SK-N-SH (cell line): ENCODE results near the gene AQP3. TPM values are rescaled to one million over a fixed set of nuclear protein-coding genes. Genes with fewer than 3 reads are reported as not detected.

Experiments used
- CTCF ChIA-PET: fragments of 300-600, 350-600 bp; formaldehyde crosslinking; extraction: SDS; loops from one replicate; lab custom pipeline; 2021; lab: Yijun Ruan, JAX
- POLR2A ChIA-PET: fragments of 350-600 bp; sonication (Branson Sonifier 250); formaldehyde crosslinking; extraction: SDS; loops from one replicate; lab custom pipeline; 2020; ENCODE audit warnings: antibody characterized with exemption, inconsistent platforms; lab: Yijun Ruan, JAX
- DNase-seq: peaks from one replicate; pipeline ENCODE4 v3.0.0; 2012
- H2AFZ ChIP-seq: fragments of 200-600 bp; sonication (generic); 2 replicates; pipeline ENCODE4 v1.8.1; 2016; ENCODE audit warnings: antibody characterized with exemption, mild to moderate bottlenecking, low read depth
- H3F3A ChIP-seq: fragments of 200-600 bp; sonication (generic); replicated peaks from 2 replicates; pipeline ENCODE3; 2016; ENCODE audit warnings: antibody characterized with exemption, mild to moderate bottlenecking; ENCODE audit not compliant: insufficient read depth
- H3K27ac ChIP-seq, 2 experiments: fragments of 200-500 bp in 1 of 2; fragments of 200-600 bp in 1 of 2; sonication (Bioruptor generic) in 1 of 2; sonication (generic), shearing (Covaris generic) in 1 of 2; 2 replicates each; pipeline versions ENCODE4 v1.5.1 to v1.6.1; 2014 to 2016; ENCODE audit warnings: low read depth in 2 of 2, inconsistent platforms in 1 of 2, low read length in 1 of 2, mild to moderate bottlenecking in 1 of 2, mixed read lengths in 1 of 2
- H3K27me3 ChIP-seq: fragments of 200-600 bp; sonication (generic), shearing (Covaris generic); 2 replicates; pipeline ENCODE4 v1.6.1; 2016; ENCODE audit warnings: mixed run types; ENCODE audit not compliant: insufficient read depth
- H3K36me3 ChIP-seq, 2 experiments: fragments of 200-500 bp in 1 of 2; fragments of 200-600 bp in 1 of 2; sonication (Bioruptor generic) in 1 of 2; sonication (generic) in 1 of 2; replicated peaks in 1 of 2; 2 replicates each; pipeline versions ENCODE3 to v1.5.1; 2014 to 2016; ENCODE audit warnings: low read length in 1 of 2, mild to moderate bottlenecking in 1 of 2; ENCODE audit not compliant: insufficient read depth in 2 of 2, control insufficient read depth in 1 of 2
- H3K4me1 ChIP-seq, 2 experiments: fragments of 200-500 bp in 1 of 2; fragments of 200-600 bp in 1 of 2; sonication (Bioruptor generic) in 1 of 2; sonication (generic), shearing (Covaris generic) in 1 of 2; 2 replicates each; pipeline versions ENCODE4 v1.5.1 to v1.6.1; 2014 to 2016; ENCODE audit warnings: low read depth in 1 of 2, low read length in 1 of 2, mixed run types in 1 of 2; ENCODE audit not compliant: insufficient read depth in 2 of 2, control insufficient read depth in 1 of 2
- H3K4me2 ChIP-seq: fragments of 200-600 bp; sonication (generic), shearing (Covaris generic); 2 replicates; pipeline ENCODE4 v1.6.1; 2017; ENCODE audit warnings: mixed run types
- H3K4me3 ChIP-seq, 2 experiments: fragments of 200-500 bp in 1 of 2; fragments of 200-600 bp in 1 of 2; sonication (Bioruptor generic) in 1 of 2; sonication (generic), shearing (Covaris generic) in 1 of 2; 2 replicates each; pipeline versions ENCODE4 v1.5.1 to v1.8.1; 2014 to 2016; ENCODE audit warnings: low read depth in 2 of 2, inconsistent platforms in 1 of 2, low read length in 1 of 2, mild to moderate bottlenecking in 1 of 2, mixed read lengths in 1 of 2, moderate library complexity in 1 of 2
- H3K79me2 ChIP-seq: fragments of 200-600 bp; sonication (generic); 2 replicates; pipeline ENCODE4 v1.8.1; 2017; ENCODE audit warnings: mild to moderate bottlenecking; ENCODE audit not compliant: insufficient read depth
- H3K9ac ChIP-seq: fragments of 200-600 bp; sonication (generic); 2 replicates; pipeline ENCODE4 v1.6.1; 2017; ENCODE audit warnings: mixed run types
- H3K9me2 ChIP-seq: fragments of 200-600 bp; sonication (generic); 2 replicates; pipeline ENCODE4 v1.6.1; 2017; ENCODE audit warnings: mixed run types
- H3K9me3 ChIP-seq: fragments of 200-600 bp; sonication (generic); 2 replicates; pipeline ENCODE4 v1.6.1; 2017; ENCODE audit warnings: mixed run types, mild to moderate bottlenecking, moderate library complexity
- H4K20me1 ChIP-seq: fragments of 200-600 bp; sonication (generic); 2 replicates; pipeline ENCODE4 v1.6.1; 2017; ENCODE audit warnings: mild to moderate bottlenecking, mixed run types; ENCODE audit not compliant: insufficient read depth
- CHD2 ChIP-seq: fragments of 150-350 bp; IDR thresholded peaks from 2 replicates; pipeline ENCODE4 v1.6.1; 2018; ENCODE audit warnings: low read length; ENCODE audit not compliant: partially characterized antibody
- CTCF ChIP-seq: fragments of 200-600 bp; sonication (generic); IDR thresholded peaks from 2 replicates; pipeline ENCODE4 v1.6.1; 2017; ENCODE audit warnings: antibody characterized with exemption, mild to moderate bottlenecking, moderate library complexity
- EP300 ChIP-seq, 2 experiments: IDR thresholded peaks; 2 replicates each; pipeline versions ENCODE4 v1.4.0 to v1.6.1; 2012; ENCODE audit warnings: borderline replicate concordance in 1 of 2, low read depth in 1 of 2, low read length in 1 of 2
- EZH2phosphoT487 ChIP-seq: fragments of 200-600 bp; sonication (generic); IDR thresholded peaks from 2 replicates; pipeline ENCODE4 v1.6.1; 2017; ENCODE audit warnings: low read depth, mixed run types, mild to moderate bottlenecking, antibody characterized with exemption, moderate library complexity, borderline replicate concordance
- FOXJ3 ChIP-seq: sonication (generic); formaldehyde crosslinking; IDR thresholded peaks from 2 replicates; pipeline ENCODE4 v1.5.1; 2020; ENCODE audit warnings: mild to moderate bottlenecking, missing genetic modification reagents
- GABPA ChIP-seq: IDR thresholded peaks from 2 replicates; pipeline ENCODE4 v1.4.0; 2012; ENCODE audit warnings: low read depth, mild to moderate bottlenecking
- IRF3 ChIP-seq: fragments of 150-350 bp; IDR thresholded peaks from 2 replicates; pipeline ENCODE4 v1.6.1; 2016; ENCODE audit warnings: mild to moderate bottlenecking, low read depth, low read length
- JUND ChIP-seq: IDR thresholded peaks from 2 replicates; pipeline ENCODE4 v1.4.0; 2012
- MXI1 ChIP-seq: IDR thresholded peaks from 2 replicates; pipeline ENCODE4 v1.6.1; 2012; ENCODE audit warnings: mild to moderate bottlenecking, low read depth, low read length, improper control_type of control experiment
- NFIC ChIP-seq: IDR thresholded peaks from 2 replicates; pipeline ENCODE4 v1.4.0; 2012; ENCODE audit warnings: borderline replicate concordance
- POLR2AphosphoS5 ChIP-seq: IDR thresholded peaks from 2 replicates; pipeline ENCODE4 v1.6.1; 2012; ENCODE audit warnings: low read depth, low read length
- RAD21 ChIP-seq: IDR thresholded peaks from 2 replicates; pipeline ENCODE4 v1.6.1; 2012; ENCODE audit warnings: mild to moderate bottlenecking, low read length
- RCOR1 ChIP-seq: fragments of 150-350 bp; IDR thresholded peaks from 2 replicates; pipeline ENCODE4 v1.6.1; 2017; ENCODE audit warnings: antibody characterized with exemption, low read length
- RFX5 ChIP-seq: IDR thresholded peaks from 2 replicates; pipeline ENCODE4 v1.6.1; 2012; ENCODE audit warnings: mild to moderate bottlenecking, improper control_type of control experiment, low read length
- RXRA ChIP-seq: IDR thresholded peaks from 2 replicates; pipeline ENCODE4 v1.4.0; 2012; ENCODE audit warnings: low read depth, mild to moderate bottlenecking, borderline replicate concordance
- SMC3 ChIP-seq: IDR thresholded peaks from 2 replicates; pipeline ENCODE4 v1.6.1; 2012; ENCODE audit warnings: low read depth, low read length, improper control_type of control experiment
- USF2 ChIP-seq: fragments of 150-350 bp; IDR thresholded peaks from 2 replicates; pipeline ENCODE4 v1.6.1; 2017; ENCODE audit warnings: antibody characterized with exemption, low read length, low read depth, borderline replicate concordance
- YY1 ChIP-seq: IDR thresholded peaks from 2 replicates; pipeline ENCODE4 v1.4.0; 2012; ENCODE audit warnings: low read depth, mild to moderate bottlenecking
- WGBS: methylation state at CpG from one replicate; pipeline ENCODE4 v1.1.6; 2017; ENCODE audit warnings: low lambda C conversion rate; 5-methylcytosine and 5-hydroxymethylcytosine counted together
- polyA plus RNA-seq, 3 experiments: library from polyadenylated mRNA; depleted of rRNA; stranded (reverse); fragments of >200 nt; gene quantifications; 2 replicates each; pipeline ENCODE4 v1.2.3, GENCODE V29; 2012
- TF ChIP-seq, protein P1 (sequence below): IDR thresholded peaks from 2 replicates; pipeline ENCODE4 v1.4.0; 2012; ENCODE audit warnings: low read depth
- TF ChIP-seq, protein P2 (sequence below): IDR thresholded peaks from 2 replicates; pipeline ENCODE4 v1.4.0; 2012; ENCODE audit warnings: low read depth, borderline replicate concordance

AQP3 gene
- polyA plus RNA-seq, 1 of the 3 experiments (the other 2 are of a cell fraction), result 0.64 TPM

DNA sequence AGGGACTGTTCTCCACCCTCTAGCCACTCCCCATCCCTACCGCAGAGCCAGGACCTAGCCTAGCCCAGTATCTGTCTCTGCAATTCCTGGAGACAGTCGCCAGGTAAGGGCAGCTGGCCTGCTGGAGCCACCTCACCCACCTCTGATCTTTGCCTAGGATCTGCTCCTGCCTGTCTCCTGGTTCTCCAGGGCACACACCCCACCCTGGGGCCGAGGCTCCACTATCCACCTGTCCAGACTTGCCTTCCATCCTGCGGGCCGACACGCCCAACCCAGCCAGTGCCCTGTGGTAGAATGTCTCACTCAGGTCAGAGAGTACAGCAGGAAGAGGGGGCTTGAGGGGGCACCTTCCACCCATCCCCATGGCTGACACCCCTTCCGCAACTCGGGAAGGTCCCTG is 29.3 kb downstream of the AQP3 start:
- CTCF ChIA-PET, result interaction anchor here (0.9 to 7.7 kb wide), 4 partner anchors 15 to 49 kb away, joined by 3 to 52 read pairs (median 8); no protein-coding TSS in a partner anchor
- DNase-seq, result no peak
- H3K27ac ChIP-seq, result no peak overlapping the region
- H2AFZ ChIP-seq, result no peak overlapping the region
- H3K9ac ChIP-seq, result no peak overlapping the region
- no peaks in the 10 kb centered on the region for H3F3A ChIP-seq
- H3K79me2 ChIP-seq, result no peaks in the 10 kb centered on the region
- H3K27me3 ChIP-seq, result no peaks in the 10 kb centered on the region
- H3K4me1 ChIP-seq, result no peaks in the 10 kb centered on the region
- H3K36me3 ChIP-seq, result no peaks in the 10 kb centered on the region
- no peak overlapping the region for H3K4me2 ChIP-seq
- no peak overlapping the region for H3K4me3 ChIP-seq
- no peak for TF ChIP-seq USF2
- TF ChIP-seq SMC3, result no peak
- no peak for TF ChIP-seq MXI1
- no peak for TF ChIP-seq EZH2phosphoT487
- no peak for TF ChIP-seq CTCF
- TF ChIP-seq YY1, result no peak
- TF ChIP-seq EP300 (IDR thresholded peaks at IDR 0.05; ENCODE audit: borderline replicate concordance in 1 of 2, low read depth in 1 of 2, low read length in 1 of 2), result no peak
- TF ChIP-seq, protein P1, sequence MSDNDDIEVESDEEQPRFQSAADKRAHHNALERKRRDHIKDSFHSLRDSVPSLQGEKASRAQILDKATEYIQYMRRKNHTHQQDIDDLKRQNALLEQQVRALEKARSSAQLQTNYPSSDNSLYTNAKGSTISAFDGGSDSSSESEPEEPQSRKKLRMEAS, result no peak
- TF ChIP-seq POLR2AphosphoS5, result no peak
- TF ChIP-seq, protein P2, sequence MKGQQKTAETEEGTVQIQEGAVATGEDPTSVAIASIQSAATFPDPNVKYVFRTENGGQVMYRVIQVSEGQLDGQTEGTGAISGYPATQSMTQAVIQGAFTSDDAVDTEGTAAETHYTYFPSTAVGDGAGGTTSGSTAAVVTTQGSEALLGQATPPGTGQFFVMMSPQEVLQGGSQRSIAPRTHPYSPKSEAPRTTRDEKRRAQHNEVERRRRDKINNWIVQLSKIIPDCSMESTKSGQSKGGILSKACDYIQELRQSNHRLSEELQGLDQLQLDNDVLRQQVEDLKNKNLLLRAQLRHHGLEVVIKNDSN, result no peak
- no peak for TF ChIP-seq GABPA
- TF ChIP-seq NFIC, result no peak
- TF ChIP-seq RCOR1, result no peak
- no peak for TF ChIP-seq RAD21
- H3K9me3 ChIP-seq, result no peaks in the 10 kb centered on the region
- no peaks in the 10 kb centered on the region for H3K9me2 ChIP-seq
- POLR2A ChIA-PET, result interaction anchor here (0.6 kb wide), 1 partner anchor 83 kb away, joined by 3 read pairs; no protein-coding TSS in a partner anchor
- no peaks in the 10 kb centered on the region for H4K20me1 ChIP-seq
- 85% methylated on average over 5 of the region's 8 CpGs for WGBS

GRCh38 chr9:33416996-33417395 is 30.4 kb downstream of the AQP3 start:
- WGBS, result 40% methylated on average over 1 of the region's 5 CpGs
- H3F3A ChIP-seq, result no peaks in the 10 kb centered on the region
- H3K27ac ChIP-seq, result no peak overlapping the region
- H3K9me2 ChIP-seq, result no peaks in the 10 kb centered on the region
- H3K9me3 ChIP-seq, result no peaks in the 10 kb centered on the region
- H3K9ac ChIP-seq, result no peak overlapping the region
- H2AFZ ChIP-seq, result no peak overlapping the region
- H3K4me3 ChIP-seq, result no peak overlapping the region
- H3K36me3 ChIP-seq, result no peaks in the 10 kb centered on the region
- no peak overlapping the region for H3K4me2 ChIP-seq
- no peaks in the 10 kb centered on the region for H3K79me2 ChIP-seq
- no peaks in the 10 kb centered on the region for H3K27me3 ChIP-seq
- H3K4me1 ChIP-seq, result no peaks in the 10 kb centered on the region
- CTCF ChIA-PET, result interaction anchor here (0.9 to 7.7 kb wide), 8 partner anchors 12 to 50 kb away, joined by 3 to 52 read pairs (median 4); no protein-coding TSS in a partner anchor
- no peaks in the 10 kb centered on the region for H4K20me1 ChIP-seq
- POLR2A ChIA-PET, result no interaction called here
- DNase-seq, result no peak
- TF ChIP-seq RFX5 (no peak), JUND (no peak), EP300 (IDR thresholded peaks at IDR 0.05; ENCODE audit: borderline replicate concordance in 1 of 2, low read depth in 1 of 2, low read length in 1 of 2) (no peak), IRF3 (no peak), EZH2phosphoT487 (no peak), FOXJ3 (no peak), CHD2 (no peak), SMC3 (no peak), RXRA (no peak)
- TF ChIP-seq, protein P2, result no peak
